IPS-15b (cell line): Measurements from ENCODE around the gene KRT79.

ENCODE experiments used
- H3K27me3 ChIP-seq: one replicate; pipeline ENCODE4 v1.6.1; 2013; ENCODE audit warnings: low read length; ENCODE audit not compliant: control insufficient read depth, insufficient read depth
- H3K36me3 ChIP-seq: one replicate; pipeline ENCODE4 v1.6.1; 2013; ENCODE audit warnings: low read length; ENCODE audit not compliant: control insufficient read depth, insufficient read depth
- H3K4me1 ChIP-seq: one replicate; pipeline ENCODE4 v1.6.1; 2013; ENCODE audit warnings: mild to moderate bottlenecking, low read length; ENCODE audit not compliant: control insufficient read depth, insufficient read depth
- H3K4me3 ChIP-seq: one replicate; pipeline ENCODE4 v1.5.1; 2013; ENCODE audit warnings: low read depth, low read length
- H3K9ac ChIP-seq: one replicate; pipeline ENCODE4 v1.6.1; 2013; ENCODE audit warnings: low read depth, mild to moderate bottlenecking, low read length
- H3K9me3 ChIP-seq: one replicate; pipeline ENCODE4 v1.6.1; 2013; ENCODE audit warnings: mild to moderate bottlenecking, low read length; ENCODE audit not compliant: control insufficient read depth, insufficient read depth

Gene KRT79

DNA sequence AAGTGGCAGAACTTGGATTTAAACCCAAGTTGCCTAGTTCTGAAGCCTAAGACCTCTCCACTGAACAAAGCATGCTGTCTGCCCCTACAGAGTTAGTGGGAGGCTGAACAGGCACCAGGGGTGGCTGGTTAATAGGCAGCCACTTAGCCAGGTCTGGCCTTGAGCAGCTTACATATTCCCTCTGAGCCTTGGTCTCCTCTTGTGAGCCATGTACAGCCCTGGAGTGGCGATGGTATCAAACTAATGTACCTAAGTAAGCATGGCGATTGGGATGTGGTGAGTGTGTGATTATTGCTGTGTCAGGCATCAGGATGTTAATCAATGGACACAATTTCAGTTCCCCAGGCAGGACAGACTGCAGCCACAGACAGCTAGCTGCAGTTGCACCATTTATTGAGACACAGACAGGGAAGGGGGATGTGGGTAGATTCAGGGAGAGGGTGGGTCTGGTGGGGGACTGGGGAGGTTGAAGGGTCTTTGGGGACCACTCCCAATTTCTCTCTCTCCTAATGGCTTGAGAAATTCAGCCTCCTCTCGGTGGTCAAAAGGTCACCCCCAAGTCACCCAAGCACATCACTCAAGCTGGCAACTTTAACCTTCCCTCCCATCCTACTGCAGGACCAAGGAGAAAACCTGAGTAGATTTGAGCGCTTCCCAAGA, 12.9 kb downstream of the KRT79 start:
- no peaks in the 10 kb centered on the region for H3K27me3 ChIP-seq
- H3K4me1 ChIP-seq = no peaks in the 10 kb centered on the region
- no peak overlapping the region for H3K4me3 ChIP-seq
- no peak overlapping the region for H3K9ac ChIP-seq
- H3K9me3 ChIP-seq = no peaks in the 10 kb centered on the region
- no peaks in the 10 kb centered on the region for H3K36me3 ChIP-seq

- Histone ChIP-seq H3K4me1 (no peaks in the 10 kb centered on the region), H3K9me3 (no peaks in the 10 kb centered on the region), H3K27me3 (no peaks in the 10 kb centered on the region), H3K9ac (no peak overlapping the region), H3K36me3 (no peaks in the 10 kb centered on the region), H3K4me3 (no peak overlapping the region)
These were observed 13.6 kb downstream of the KRT79 start for GRCh38 chr12:52820521-52820920.

GRCh38 chr12:52819731-52820510, 14.2 kb downstream of the KRT79 start:
- Histone ChIP-seq H3K9me3 (no peaks in the 10 kb centered on the region), H3K4me1 (no peaks in the 10 kb centered on the region), H3K36me3 (no peaks in the 10 kb centered on the region), H3K9ac (no peak overlapping the region), H3K4me3 (no peak overlapping the region), H3K27me3 (no peaks in the 10 kb centered on the region)

DNA sequence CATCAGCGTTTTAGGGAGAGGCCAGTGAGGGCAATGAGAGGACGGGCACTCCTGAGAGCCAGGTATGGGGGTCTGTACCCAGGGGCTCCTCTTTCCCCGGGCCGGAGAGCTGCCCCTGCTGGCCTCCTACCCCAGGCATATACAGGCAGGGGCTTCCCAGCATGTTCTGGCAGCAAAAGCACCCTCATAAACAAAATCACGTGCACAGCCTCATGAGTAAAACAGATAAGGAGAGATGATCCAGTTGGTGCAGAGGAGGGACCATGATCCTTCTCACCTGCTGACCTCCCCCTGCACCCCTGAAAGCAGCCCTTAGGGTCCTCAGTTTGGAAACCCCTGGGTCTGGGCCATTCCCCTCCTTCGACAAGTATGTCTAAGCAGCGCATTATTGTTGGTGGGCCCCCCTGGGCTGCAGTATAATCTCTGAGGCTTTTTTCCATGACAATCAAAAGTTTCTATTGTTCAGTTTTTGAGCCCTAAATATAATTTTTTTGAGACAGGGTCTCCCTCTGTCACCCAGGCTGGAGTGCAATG, 15.2 kb downstream of the KRT79 start:
- Histone ChIP-seq H3K4me3 (no peak overlapping the region), H3K9ac (no peak overlapping the region), H3K9me3 (no peaks in the 10 kb centered on the region), H3K4me1 (no peaks in the 10 kb centered on the region), H3K27me3 (no peaks in the 10 kb centered on the region), H3K36me3 (no peaks in the 10 kb centered on the region)

GRCh38 chr12:52818388-52818787, 15.7 kb downstream of the KRT79 start:
- H3K9ac ChIP-seq = no peak overlapping the region
- no peaks in the 10 kb centered on the region for H3K36me3 ChIP-seq
- H3K4me3 ChIP-seq = no peak overlapping the region
- no peaks in the 10 kb centered on the region for H3K9me3 ChIP-seq
- no peaks in the 10 kb centered on the region for H3K27me3 ChIP-seq
- no peaks in the 10 kb centered on the region for H3K4me1 ChIP-seq

- Histone ChIP-seq H3K4me1 (no peaks in the 10 kb centered on the region), H3K9ac (no peak overlapping the region), H3K4me3 (no peak overlapping the region), H3K27me3 (no peaks in the 10 kb centered on the region), H3K9me3 (no peaks in the 10 kb centered on the region), H3K36me3 (no peaks in the 10 kb centered on the region)
These were observed 16.3 kb downstream of the KRT79 start for GRCh38 chr12:52817699-52818238.

GRCh38 chr12:52817003-52817698, 17.0 kb downstream of the KRT79 start:
- no peak overlapping the region for H3K9ac ChIP-seq
- H3K36me3 ChIP-seq = no peaks in the 10 kb centered on the region
- no peaks in the 10 kb centered on the region for H3K9me3 ChIP-seq
- H3K27me3 ChIP-seq = no peaks in the 10 kb centered on the region
- H3K4me3 ChIP-seq = no peak overlapping the region
- no peaks in the 10 kb centered on the region for H3K4me1 ChIP-seq

GRCh38 chr12:52815676-52816588, 18.2 kb downstream of the KRT79 start:
- Histone ChIP-seq H3K36me3 (no peaks in the 10 kb centered on the region), H3K27me3 (no peaks in the 10 kb centered on the region), H3K4me1 (no peaks in the 10 kb centered on the region), H3K9me3 (no peaks in the 10 kb centered on the region), H3K4me3 (no peak overlapping the region), H3K9ac (no peak overlapping the region)

DNA sequence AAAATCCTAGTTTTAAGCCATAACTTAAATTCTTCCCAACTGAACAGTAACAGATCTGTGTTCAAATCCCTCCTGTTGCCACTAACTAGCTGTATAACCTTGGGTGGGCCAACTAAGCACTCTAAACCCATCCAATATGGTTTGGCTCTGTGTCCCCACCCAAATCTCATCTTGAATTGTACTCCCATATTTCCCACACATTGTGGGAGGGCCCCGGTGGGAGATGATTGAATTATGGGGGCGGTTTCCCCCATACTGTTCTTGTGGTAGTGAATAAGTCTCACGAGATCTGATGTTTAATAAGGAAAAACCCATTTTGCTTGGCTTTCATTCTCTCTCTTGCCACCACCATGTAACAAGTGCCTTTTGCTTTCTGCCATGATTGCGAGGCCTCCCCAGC, 18.9 kb downstream of the KRT79 start:
- no peaks in the 10 kb centered on the region for H3K36me3 ChIP-seq
- no peaks in the 10 kb centered on the region for H3K9me3 ChIP-seq
- no peaks in the 10 kb centered on the region for H3K4me1 ChIP-seq
- no peak overlapping the region for H3K9ac ChIP-seq
- no peaks in the 10 kb centered on the region for H3K27me3 ChIP-seq
- H3K4me3 ChIP-seq = no peak overlapping the region

DNA sequence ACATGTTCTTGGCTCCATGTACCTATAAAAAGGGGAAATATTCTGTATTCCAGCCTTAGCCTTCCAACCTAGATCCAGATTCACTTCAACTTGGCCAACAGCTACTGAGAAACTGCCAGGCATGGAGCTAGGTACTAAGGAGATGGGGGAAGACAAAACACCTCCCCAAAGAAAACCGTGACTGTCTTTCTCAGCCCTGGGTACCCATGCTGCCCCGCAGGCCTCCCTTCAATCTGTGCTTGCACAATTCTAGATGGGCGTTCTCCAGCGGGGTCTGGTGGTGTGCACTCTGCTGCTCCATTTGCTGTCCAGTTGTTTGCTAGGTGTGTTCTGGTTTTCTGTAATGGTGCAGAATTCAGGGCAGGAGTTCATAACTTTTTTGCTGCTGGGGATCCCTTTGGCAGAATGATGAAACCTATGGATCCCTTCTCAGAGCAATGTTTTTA, 19.4 kb downstream of the KRT79 start:
- Histone ChIP-seq H3K36me3 (no peaks in the 10 kb centered on the region), H3K27me3 (no peaks in the 10 kb centered on the region), H3K9me3 (no peaks in the 10 kb centered on the region), H3K9ac (no peak overlapping the region), H3K4me1 (no peaks in the 10 kb centered on the region), H3K4me3 (no peak overlapping the region)
